ENCODE measurements around the gene ENTPD7. TPM values are rescaled to one million over a fixed set of nuclear protein-coding genes. Genes with fewer than 3 reads are reported as not detected.

The ENTPD7 gene
- total and polyA plus RNA-seq, 9 of the 15 experiments (the other 6 are each of a cell fraction or from before 2014, with no cell fraction given) = 1.4 to 13.9 (median 8.5) TPM

- no peak for TF ChIP-seq ZNF395 (CRISPR knock-in tag; IDR thresholded peaks at IDR 0.05)
These were observed 17.6 kb downstream of the ENTPD7 start (continued) for GRCh38 chr10:99676895-99677294.

DNA sequence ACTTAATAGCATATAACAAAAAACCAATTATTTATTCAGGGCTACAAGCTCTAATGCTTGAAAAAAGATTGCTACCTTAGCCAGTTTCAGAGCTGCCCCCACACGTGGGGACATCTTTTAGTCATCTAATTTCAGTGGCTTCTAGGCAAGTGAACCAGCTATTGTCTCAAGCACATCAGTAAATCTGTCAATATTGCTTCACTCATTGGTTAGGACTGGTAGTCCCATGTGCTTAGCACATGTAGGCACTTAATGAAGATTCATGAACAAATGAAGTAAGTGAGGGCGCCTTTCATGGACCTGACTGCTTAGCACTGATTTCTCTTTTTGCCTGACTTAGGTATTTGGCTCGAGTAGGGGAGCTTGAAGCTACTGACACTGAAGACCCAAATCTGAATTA is 19.6 kb downstream of the ENTPD7 start:
- H3K9me1 ChIP-seq (ENCODE audit: control insufficient read depth, insufficient read depth, low read length) = no peaks in the 10 kb centered on the region
- no peaks in the 10 kb centered on the region for H4K20me1 ChIP-seq (replicated peaks; ENCODE audit: control insufficient read depth, insufficient read depth, low read length)
- peaks cover 4% of the 10 kb centered on the region; the same call in 1 of the 3 replicates for H3K36me3 ChIP-seq (ENCODE audit: control insufficient read depth, insufficient read depth, low read length)
- CTCF ChIA-PET (ENCODE audit: low intra/inter-chr PET ratio) = no interaction called here
- DNase-seq (ENCODE audit: extremely low read depth in 1 of 4, low spot score in 3 of 4) (no peak), ATAC-seq (no peak), FAIRE-seq (no peak)
- H3K4me3 ChIP-seq = no peak overlapping the region
- H3K79me2 ChIP-seq (ENCODE audit: control insufficient read depth, insufficient read depth, low read length) = no peaks in the 10 kb centered on the region
- H3K9me3 ChIP-seq (replicated peaks; ENCODE audit: control insufficient read depth, insufficient read depth, low read depth, low read length) = no peaks in the 10 kb centered on the region
- no peaks in the 10 kb centered on the region for H3K4me1 ChIP-seq (replicated peaks in 1 of 2; ENCODE audit: control insufficient read depth in 2 of 2, insufficient read depth in 2 of 2, low read length in 2 of 2)
- H2AFZ ChIP-seq (ENCODE audit: low read depth, low read length) = no peak overlapping the region
- no peaks in the 10 kb centered on the region for H3K27me3 ChIP-seq (ENCODE audit: control insufficient read depth in 2 of 2, insufficient read depth in 2 of 2, low read length in 2 of 2)
- in situ Hi-C loops (cut with MboI) = no loop called here
- no peak overlapping the region for H3K27ac ChIP-seq (ENCODE audit: extremely low read depth, low read depth, low read length)
- no peak overlapping the region for H3K9ac ChIP-seq (ENCODE audit: insufficient read depth in 1 of 2, low read depth in 2 of 2, low read length in 2 of 2)
- H3K4me2 ChIP-seq (ENCODE audit: insufficient read depth, low read length) = no peak overlapping the region
- 40% methylated on average over 3 of the region's 3 CpGs for WGBS (ENCODE audit: insufficient coverage, low coverage, missing lambda C conversion rate)
- BruUV-seq (replicated peaks) = no TSS peak
- TF ChIP-seq, protein P1, sequence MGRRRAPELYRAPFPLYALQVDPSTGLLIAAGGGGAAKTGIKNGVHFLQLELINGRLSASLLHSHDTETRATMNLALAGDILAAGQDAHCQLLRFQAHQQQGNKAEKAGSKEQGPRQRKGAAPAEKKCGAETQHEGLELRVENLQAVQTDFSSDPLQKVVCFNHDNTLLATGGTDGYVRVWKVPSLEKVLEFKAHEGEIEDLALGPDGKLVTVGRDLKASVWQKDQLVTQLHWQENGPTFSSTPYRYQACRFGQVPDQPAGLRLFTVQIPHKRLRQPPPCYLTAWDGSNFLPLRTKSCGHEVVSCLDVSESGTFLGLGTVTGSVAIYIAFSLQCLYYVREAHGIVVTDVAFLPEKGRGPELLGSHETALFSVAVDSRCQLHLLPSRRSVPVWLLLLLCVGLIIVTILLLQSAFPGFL (CRISPR knock-in tag; IDR thresholded peaks at IDR 0.05) = no peak
- no peak for TF ChIP-seq ZNF778 (CRISPR knock-in tag; IDR thresholded peaks at IDR 0.05)
- no peak for TF ChIP-seq CHAMP1 (IDR thresholded peaks at IDR 0.05)
- TF ChIP-seq SRSF9 (IDR thresholded peaks at IDR 0.05; ENCODE audit: borderline replicate concordance, low read depth, low read length) = no peak
- TF ChIP-seq KAT2B (IDR thresholded peaks at IDR 0.05; ENCODE audit: low read depth, low read length) = no peak
- no peak for TF ChIP-seq STAT5B (CRISPR knock-in tag; IDR thresholded peaks at IDR 0.05)
- no peak for TF ChIP-seq MECOM (CRISPR knock-in tag; IDR thresholded peaks at IDR 0.05)
- TF ChIP-seq, protein P2, sequence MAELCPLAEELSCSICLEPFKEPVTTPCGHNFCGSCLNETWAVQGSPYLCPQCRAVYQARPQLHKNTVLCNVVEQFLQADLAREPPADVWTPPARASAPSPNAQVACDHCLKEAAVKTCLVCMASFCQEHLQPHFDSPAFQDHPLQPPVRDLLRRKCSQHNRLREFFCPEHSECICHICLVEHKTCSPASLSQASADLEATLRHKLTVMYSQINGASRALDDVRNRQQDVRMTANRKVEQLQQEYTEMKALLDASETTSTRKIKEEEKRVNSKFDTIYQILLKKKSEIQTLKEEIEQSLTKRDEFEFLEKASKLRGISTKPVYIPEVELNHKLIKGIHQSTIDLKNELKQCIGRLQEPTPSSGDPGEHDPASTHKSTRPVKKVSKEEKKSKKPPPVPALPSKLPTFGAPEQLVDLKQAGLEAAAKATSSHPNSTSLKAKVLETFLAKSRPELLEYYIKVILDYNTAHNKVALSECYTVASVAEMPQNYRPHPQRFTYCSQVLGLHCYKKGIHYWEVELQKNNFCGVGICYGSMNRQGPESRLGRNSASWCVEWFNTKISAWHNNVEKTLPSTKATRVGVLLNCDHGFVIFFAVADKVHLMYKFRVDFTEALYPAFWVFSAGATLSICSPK (IDR thresholded peaks at IDR 0.05; ENCODE audit: borderline replicate concordance) = no peak
- TF ChIP-seq RBM25 (IDR thresholded peaks at IDR 0.05; ENCODE audit: low read depth, low read length, severe bottlenecking) = no peak
- no peak for TF ChIP-seq FOXA1 (IDR thresholded peaks at IDR 0.05; ENCODE audit: borderline replicate concordance)
- TF ChIP-seq, protein P3, sequence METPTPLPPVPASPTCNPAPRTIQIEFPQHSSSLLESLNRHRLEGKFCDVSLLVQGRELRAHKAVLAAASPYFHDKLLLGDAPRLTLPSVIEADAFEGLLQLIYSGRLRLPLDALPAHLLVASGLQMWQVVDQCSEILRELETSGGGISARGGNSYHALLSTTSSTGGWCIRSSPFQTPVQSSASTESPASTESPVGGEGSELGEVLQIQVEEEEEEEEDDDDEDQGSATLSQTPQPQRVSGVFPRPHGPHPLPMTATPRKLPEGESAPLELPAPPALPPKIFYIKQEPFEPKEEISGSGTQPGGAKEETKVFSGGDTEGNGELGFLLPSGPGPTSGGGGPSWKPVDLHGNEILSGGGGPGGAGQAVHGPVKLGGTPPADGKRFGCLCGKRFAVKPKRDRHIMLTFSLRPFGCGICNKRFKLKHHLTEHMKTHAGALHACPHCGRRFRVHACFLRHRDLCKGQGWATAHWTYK (CRISPR knock-in tag; IDR thresholded peaks at IDR 0.05) = no peak
- intact Hi-C loops (cut with micrococcal nuclease) = no loop called here
- POLR2A ChIA-PET = interaction anchor here (1.2 kb wide), 1 partner anchor 9 kb away, joined by 3 read pairs; no protein-coding TSS in a partner anchor
